Esophagus squamous epithelium (tissue), 4 donors: Measurements from ENCODE around the gene TMTC2.

Experiments used
- CTCF ChIP-seq, 6 experiments: fragments of 450-650 bp in 4 of 6; fragments of 200-600 bp in 2 of 6; sonication (generic) in 2 of 6; IDR thresholded peaks; one replicate each; pipeline ENCODE4 v1.5.1; 2016 to 2019; ENCODE audit warnings: antibody characterized with exemption in 6 of 6, mild to moderate bottlenecking in 4 of 6, moderate library complexity in 4 of 6
- POLR2A ChIP-seq, 4 donors: fragments of 450-650 bp; IDR thresholded peaks; one replicate each; pipeline ENCODE4 v1.6.1; 2017; ENCODE audit warnings: antibody characterized with exemption in 4 of 4, mild to moderate bottlenecking in 4 of 4, moderate library complexity in 3 of 4

- no peak for TF ChIP-seq POLR2A (IDR thresholded peaks at IDR 0.05)
- no peak for TF ChIP-seq CTCF (IDR thresholded peaks at IDR 0.05)
Observed at GRCh38 chr12:82754856-82755255, 68.2 kb downstream of the TMTC2 start.
